Endothelial cell of umbilical vein (primary cell): ENCODE data around the gene MCOLN3. TPM values are rescaled to one million over a fixed set of nuclear protein-coding genes. Genes with fewer than 3 reads are reported as not detected.

Experiments
- BruUV-seq: library from RNA; stranded (reverse); fragments of 400-500 nt; replicated peaks from 2 replicates; lab custom pipeline; 2021; lab: Mats Ljungman, UMichigan
- CTCF ChIA-PET: fragments of 300-600, 350-600 bp; sonication (Branson Sonifier 250); formaldehyde crosslinking; loops from one replicate; lab custom pipeline; 2021; ENCODE audit warnings: antibody characterized with exemption, inconsistent platforms; lab: Charles Lee
- POLR2A ChIA-PET: fragments of 300-600, 350-600 bp; sonication (Branson Sonifier 250); formaldehyde crosslinking; loops from one replicate; lab custom pipeline; 2021; ENCODE audit warnings: antibody characterized with exemption, inconsistent platforms; lab: Charles Lee
- DNase-seq: peaks from one replicate; pipeline ENCODE4 v3.0.0-alpha.2; 2011; ENCODE audit warnings: low read depth, low spot score
- FAIRE-seq: peaks from 2 replicates; lab custom pipeline; 2011; peaks lifted over from hg19 to GRCh38; lab: Jason Lieb, UNC
- H2AFZ ChIP-seq: 2 replicates; pipeline ENCODE4 v1.6.0; 2012; ENCODE audit warnings: low read depth, low read length, control low read depth, inconsistent platforms
- H3K27ac ChIP-seq: 2 replicates; pipeline ENCODE4 v1.5.1; 2011; ENCODE audit warnings: low read depth, mild to moderate bottlenecking, control low read depth, low read length, moderate library complexity; ENCODE audit not compliant: insufficient read depth
- H3K27me3 ChIP-seq, 2 experiments: 2 replicates each; pipeline versions ENCODE4 v1.6.0 to v1.6.1; 2011; ENCODE audit warnings: low read length in 2 of 2, mixed read lengths in 1 of 2; ENCODE audit not compliant: control insufficient read depth in 2 of 2, insufficient read depth in 2 of 2
- H3K36me3 ChIP-seq, 2 experiments: 2 replicates in 1 of 2; 3 replicates in 1 of 2; pipeline ENCODE4 v1.5.1; 2011; ENCODE audit warnings: low read length in 2 of 2, mild to moderate bottlenecking in 1 of 2, moderate library complexity in 1 of 2; ENCODE audit not compliant: control insufficient read depth in 2 of 2, insufficient read depth in 2 of 2; ENCODE audit errors: extremely low read depth in 1 of 2
- H3K4me1 ChIP-seq: 3 replicates; pipeline ENCODE4 v1.5.1; 2011; ENCODE audit warnings: mild to moderate bottlenecking, low read length; ENCODE audit not compliant: control insufficient read depth, insufficient read depth; ENCODE audit errors: extremely low read depth
- H3K4me2 ChIP-seq: 2 replicates; pipeline ENCODE4 v1.6.1; 2011; ENCODE audit warnings: low read length, control low read depth, mixed read lengths; ENCODE audit not compliant: insufficient read depth
- H3K4me3 ChIP-seq, 3 experiments: fragments of 200-600 bp in 1 of 3; sonication (generic), shearing (Covaris generic) in 1 of 3; replicated peaks in 1 of 3; 2 replicates each; pipeline ENCODE4 v1.5.1; 2011 to 2016; ENCODE audit warnings: control low read depth in 3 of 3, low read length in 3 of 3, mild to moderate bottlenecking in 2 of 3, inconsistent platforms in 1 of 3, low read depth in 1 of 3, moderate library complexity in 1 of 3; ENCODE audit not compliant: insufficient read depth in 1 of 3
- H3K79me2 ChIP-seq: 2 replicates; pipeline ENCODE4 v1.6.0; 2012; ENCODE audit warnings: low read length, inconsistent platforms; ENCODE audit not compliant: control insufficient read depth, insufficient read depth
- H3K9ac ChIP-seq: replicated peaks from 2 replicates; pipeline ENCODE3; 2011; ENCODE audit warnings: low read length, control low read depth; ENCODE audit not compliant: insufficient read depth; ENCODE audit errors: extremely low read depth
- H3K9me1 ChIP-seq: replicated peaks from 3 replicates; pipeline ENCODE4 v1.6.0; 2011; ENCODE audit warnings: mild to moderate bottlenecking, low read length; ENCODE audit not compliant: control insufficient read depth, insufficient read depth; ENCODE audit errors: extremely low read depth
- H3K9me3 ChIP-seq: replicated peaks from 2 replicates; pipeline ENCODE4 v1.5.1; 2012; ENCODE audit warnings: low read length, inconsistent platforms; ENCODE audit not compliant: control insufficient read depth, insufficient read depth
- H4K20me1 ChIP-seq: replicated peaks from 2 replicates; pipeline ENCODE3; 2011; ENCODE audit warnings: mild to moderate bottlenecking, low read length; ENCODE audit not compliant: control insufficient read depth, insufficient read depth; ENCODE audit errors: extremely low read depth
- CTCF ChIP-seq, 2 donors: IDR thresholded peaks; 1 replicate in 1 of 2; 2 replicates in 1 of 2; pipeline ENCODE4 v1.5.1; 2011; ENCODE audit warnings: low read length in 2 of 2, mild to moderate bottlenecking in 2 of 2, moderate library complexity in 2 of 2, control low read depth in 1 of 2, inconsistent platforms in 1 of 2, low read depth in 1 of 2; ENCODE audit not compliant: insufficient read depth in 1 of 2; ENCODE audit errors: extremely low read depth in 1 of 2
- EZH2 ChIP-seq: IDR thresholded peaks from 2 replicates; pipeline ENCODE4 v1.6.1; 2012; ENCODE audit warnings: borderline replicate concordance, low read depth, mild to moderate bottlenecking, moderate library complexity, low read length, inconsistent platforms; ENCODE audit not compliant: severe bottlenecking
- FOS ChIP-seq: IDR thresholded peaks from 2 replicates; pipeline ENCODE4 v1.6.1; 2011; ENCODE audit warnings: mild to moderate bottlenecking, low read length, moderate library complexity, borderline replicate concordance; ENCODE audit not compliant: insufficient read depth
- GATA2 ChIP-seq: IDR thresholded peaks from 2 replicates; pipeline ENCODE4 v1.7.0; 2011; ENCODE audit warnings: low read depth, mild to moderate bottlenecking, moderate library complexity, mixed read lengths, low read length; ENCODE audit not compliant: insufficient read length, insufficient read depth
- JUN ChIP-seq: IDR thresholded peaks from 2 replicates; pipeline ENCODE4 v1.6.1; 2011; ENCODE audit warnings: borderline replicate concordance, low read depth; ENCODE audit not compliant: insufficient read length, insufficient read depth
- MAX ChIP-seq: IDR thresholded peaks from 2 replicates; pipeline ENCODE4 v1.6.1; 2011; ENCODE audit not compliant: insufficient read depth, insufficient read length
- MYC ChIP-seq: IDR thresholded peaks from one replicate; pipeline ENCODE4 v1.6.1; 2011; ENCODE audit warnings: mild to moderate bottlenecking, low read depth, low read length
- POLR2A ChIP-seq: IDR thresholded peaks from 2 replicates; pipeline ENCODE4 v1.6.1; 2012; ENCODE audit warnings: low read depth, mild to moderate bottlenecking, control low read depth, low read length
- POLR2AphosphoS5 ChIP-seq: IDR thresholded peaks from 2 replicates; pipeline ENCODE4 v1.6.1; 2012; ENCODE audit warnings: low read depth, mild to moderate bottlenecking, control low read depth, low read length, moderate library complexity; ENCODE audit not compliant: insufficient read depth
- dilution Hi-C: fragments of 300-500 bp; cut with MboI; formaldehyde crosslinking; loops from one replicate; pipeline ENCODE4 v1.15.0; 2019; ENCODE audit warnings: low sequenced_read_pairs; ENCODE audit not compliant: extremely low pct_ligation_motif_present
- intact Hi-C: fragments of 100-400 bp; cut with micrococcal nuclease; formaldehyde crosslinking; loops from one replicate; pipeline ENCODE4 v1.10.0; 2022
- polyA plus RNA-seq, 4 experiments: library from polyadenylated mRNA; depleted of rRNA in 3 of 4; stranded (reverse) in 3 of 4; unstranded in 1 of 4; fragments of >200 nt; gene quantifications; 2 replicates each; pipeline versions ENCODE4 v1.2.1 to v1.2.3, GENCODE V29; 2011 to 2012; ENCODE audit warnings: missing spikeins in 1 of 4
- total RNA-seq: library from RNA; stranded (reverse); gene quantifications from 2 replicates; pipeline ENCODE4 v1.2.3, GENCODE V29; 2021

MCOLN3 gene
- total and polyA plus RNA-seq, 2 donors (not counting 3 experiments of a cell fraction or from before 2014, with no cell fraction given) = 0.06 TPM; not detected in 1

GRCh38 chr1:85058786-85059185 is 10.5 kb upstream of the MCOLN3 start:
- H3K36me3 ChIP-seq = no peaks in the 10 kb centered on the region
- CTCF ChIA-PET = interaction anchor here (1.2 kb wide), 1 partner anchor 18 kb away, joined by 3 read pairs; no protein-coding TSS in a partner anchor
- H2AFZ ChIP-seq = no peak overlapping the region
- TF ChIP-seq MAX = no peak
- no peak for TF ChIP-seq POLR2A
- no peak for TF ChIP-seq MYC
- no peak for TF ChIP-seq CTCF (IDR thresholded peaks at IDR 0.05; ENCODE audit: extremely low read depth in 1 of 2, insufficient read depth in 1 of 2, low read depth in 1 of 2, low read length in 2 of 2)
- TF ChIP-seq EZH2 = no peak
- no peak for TF ChIP-seq GATA2
- no peak for TF ChIP-seq FOS
- TF ChIP-seq POLR2AphosphoS5 = no peak
- TF ChIP-seq JUN = no peak
- DNase-seq (no peak), FAIRE-seq (no peak)
- no TSS peak for BruUV-seq
- peaks cover 18 to 28% of the 10 kb centered on the region in 2 experiments for H3K27me3 ChIP-seq
- dilution Hi-C loops = no loop called here
- H3K4me2 ChIP-seq = no peak overlapping the region
- H4K20me1 ChIP-seq = no peaks in the 10 kb centered on the region
- intact Hi-C loops = no loop called here
- no peaks in the 10 kb centered on the region for H3K9me1 ChIP-seq
- H3K4me3 ChIP-seq = no peak overlapping the region
- H3K9me3 ChIP-seq = no peaks in the 10 kb centered on the region
- POLR2A ChIA-PET = no interaction called here
- peaks cover 6% of the 10 kb centered on the region for H3K4me1 ChIP-seq
- H3K27ac ChIP-seq = no peak overlapping the region
- H3K79me2 ChIP-seq = no peaks in the 10 kb centered on the region
- no peak overlapping the region for H3K9ac ChIP-seq
